GM12872 (cell line): ENCODE data around the gene CNTNAP3.
"Not testable (repeated sequence)": the region's sequence is repeated elsewhere in the genome, so short reads cannot be mapped to it uniquely, and the experiment has no call there.

Experiments
- TF ChIP-seq, protein P1 (sequence below): IDR thresholded peaks from 3 replicates; pipeline ENCODE4 v1.5.1; 2011; ENCODE audit warnings: low read depth, mild to moderate bottlenecking, low read length, moderate library complexity; ENCODE audit not compliant: insufficient read depth

CNTNAP3 gene

DNA sequence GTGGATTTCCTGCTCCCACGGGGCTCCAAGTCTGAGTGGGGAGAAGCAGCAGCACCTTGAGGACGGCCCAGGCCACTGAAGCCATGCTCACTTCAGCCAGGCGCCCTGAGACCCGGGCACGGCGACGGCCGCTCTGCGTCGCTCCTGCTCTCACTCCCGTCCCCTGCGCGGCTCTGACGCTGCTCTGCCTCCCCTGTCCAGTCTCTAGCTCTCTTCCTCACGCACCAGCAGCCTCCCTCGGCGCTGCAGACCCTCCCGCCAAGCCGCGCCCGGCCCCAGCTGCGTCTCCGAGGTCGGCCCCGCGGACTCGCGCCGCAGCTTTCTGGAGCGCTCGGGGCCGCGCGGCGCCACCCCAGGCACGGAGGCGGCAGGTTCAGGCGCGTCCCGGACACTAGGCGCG lies at the start of gene CNTNAP3:
TSS of gene CNTNAP3 (minus strand) at position 188 of the 400 bp plus-strand sequence. CDS start at position 85, 103 bp downstream.
- TF ChIP-seq, protein P1, sequence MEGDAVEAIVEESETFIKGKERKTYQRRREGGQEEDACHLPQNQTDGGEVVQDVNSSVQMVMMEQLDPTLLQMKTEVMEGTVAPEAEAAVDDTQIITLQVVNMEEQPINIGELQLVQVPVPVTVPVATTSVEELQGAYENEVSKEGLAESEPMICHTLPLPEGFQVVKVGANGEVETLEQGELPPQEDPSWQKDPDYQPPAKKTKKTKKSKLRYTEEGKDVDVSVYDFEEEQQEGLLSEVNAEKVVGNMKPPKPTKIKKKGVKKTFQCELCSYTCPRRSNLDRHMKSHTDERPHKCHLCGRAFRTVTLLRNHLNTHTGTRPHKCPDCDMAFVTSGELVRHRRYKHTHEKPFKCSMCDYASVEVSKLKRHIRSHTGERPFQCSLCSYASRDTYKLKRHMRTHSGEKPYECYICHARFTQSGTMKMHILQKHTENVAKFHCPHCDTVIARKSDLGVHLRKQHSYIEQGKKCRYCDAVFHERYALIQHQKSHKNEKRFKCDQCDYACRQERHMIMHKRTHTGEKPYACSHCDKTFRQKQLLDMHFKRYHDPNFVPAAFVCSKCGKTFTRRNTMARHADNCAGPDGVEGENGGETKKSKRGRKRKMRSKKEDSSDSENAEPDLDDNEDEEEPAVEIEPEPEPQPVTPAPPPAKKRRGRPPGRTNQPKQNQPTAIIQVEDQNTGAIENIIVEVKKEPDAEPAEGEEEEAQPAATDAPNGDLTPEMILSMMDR = not testable (repeated sequence)

DNA sequence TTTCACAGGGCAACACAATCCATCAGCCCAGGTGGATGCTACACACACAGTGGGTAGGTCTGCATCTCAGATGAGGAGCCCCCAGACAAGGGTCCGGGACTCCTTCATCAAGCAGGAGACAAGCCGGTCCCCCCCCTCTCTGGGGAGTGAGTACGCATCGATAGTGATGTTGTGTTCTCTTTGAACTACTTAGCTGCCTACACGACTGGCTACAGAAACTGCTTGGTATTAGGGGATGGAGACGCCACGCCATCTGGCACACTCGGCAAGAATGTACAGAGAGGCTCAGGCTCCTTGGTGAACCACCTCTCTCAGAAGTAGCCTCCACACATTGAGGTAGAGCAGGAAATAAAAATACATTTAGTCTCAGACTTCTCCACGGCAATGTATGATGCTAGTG lies 179.8 kb downstream of the CNTNAP3 start:
- TF ChIP-seq, protein P1 = no peak
